T follicular helper cell (primary cell): Measurements from ENCODE around the gene PAF1.

ENCODE experiments used
- DNase-seq: peaks from one replicate; pipeline ENCODE4 v3.0.0-alpha.2; 2020; ENCODE audit warnings: low read depth

PAF1 gene

DNA sequence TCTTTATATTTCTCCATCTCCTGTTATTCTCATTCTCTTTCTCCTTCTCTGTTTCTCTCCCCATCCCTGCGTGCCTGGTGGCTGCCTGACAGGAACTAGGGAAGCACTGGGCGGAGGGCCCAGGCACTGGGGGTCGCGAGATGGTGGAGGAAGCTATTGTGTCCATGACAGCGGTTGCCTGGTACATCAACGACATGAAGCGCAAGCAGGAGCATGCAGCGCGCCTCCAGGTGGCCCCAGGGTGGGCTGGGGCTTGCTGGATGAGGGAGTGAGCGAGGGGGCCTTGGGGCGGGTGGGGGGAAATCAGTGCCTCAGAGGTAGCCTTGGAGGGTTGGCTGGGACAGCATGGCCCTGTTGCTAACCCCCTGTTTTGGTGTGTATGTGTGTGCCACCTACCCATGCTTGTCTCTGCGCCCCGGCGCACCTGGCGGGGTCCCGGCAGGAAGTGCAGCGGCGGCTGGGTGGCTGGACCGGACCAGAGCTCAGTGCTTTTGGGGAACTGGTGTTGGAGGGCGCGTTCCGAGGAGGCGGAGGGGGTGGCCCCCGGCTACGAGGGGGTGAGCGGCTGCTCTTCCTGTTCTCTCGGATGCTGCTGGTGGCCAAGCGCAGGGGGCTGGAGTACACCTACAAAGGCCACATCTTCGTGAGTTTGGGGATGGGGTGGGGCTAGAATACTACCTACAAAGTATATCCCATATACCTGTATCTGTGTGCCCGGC, 26.7 kb upstream of the PAF1 start:
- DNase-seq = no peak

DNA sequence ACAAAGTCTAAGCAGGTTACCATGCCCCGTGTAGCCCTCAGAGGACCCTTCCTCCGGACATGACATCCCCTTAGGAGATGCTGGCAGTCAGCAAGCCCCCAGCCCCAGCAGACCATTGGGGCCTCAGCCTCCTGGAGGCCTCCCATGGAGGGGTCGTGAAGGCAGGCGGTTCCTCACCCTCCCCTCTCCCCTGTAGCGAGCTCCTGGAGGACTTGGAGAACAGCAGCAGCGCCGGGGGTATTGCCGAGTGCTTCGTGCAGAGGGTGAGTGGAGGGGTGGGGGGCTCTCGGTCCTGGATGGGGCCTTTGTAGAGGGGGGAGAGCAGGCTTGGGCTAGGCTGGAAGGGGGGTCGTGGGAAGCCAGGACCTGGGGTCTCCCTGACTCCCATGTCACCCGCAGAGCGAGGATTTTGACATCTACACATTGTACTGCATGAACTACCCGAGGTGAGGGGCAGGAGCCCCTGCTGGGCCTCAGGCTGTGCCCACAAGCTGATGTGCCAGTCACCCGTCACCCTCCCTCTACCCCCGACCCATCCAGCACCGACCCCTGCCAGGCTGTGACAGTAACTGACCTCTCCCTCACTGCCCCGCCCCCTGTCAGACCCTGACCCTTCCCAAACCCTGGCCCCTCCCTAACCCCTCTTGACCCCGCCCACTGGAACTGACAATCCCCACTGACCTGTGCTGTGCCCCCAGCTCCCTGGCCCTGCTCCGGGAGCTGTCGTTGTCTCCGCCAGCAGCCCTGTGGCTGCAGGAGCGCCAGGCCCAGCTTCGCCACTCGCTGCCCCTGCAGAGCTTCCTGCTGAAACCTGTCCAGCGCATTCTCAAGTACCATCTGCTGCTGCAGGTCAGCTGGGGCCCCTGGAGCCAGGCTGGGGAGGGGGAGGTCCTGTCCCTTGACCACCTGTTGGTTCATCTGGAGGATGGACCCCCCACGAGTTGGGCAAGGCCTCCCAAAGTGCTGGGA, 25.5 kb upstream of the PAF1 start:
- DNase-seq = no peak

DNA sequence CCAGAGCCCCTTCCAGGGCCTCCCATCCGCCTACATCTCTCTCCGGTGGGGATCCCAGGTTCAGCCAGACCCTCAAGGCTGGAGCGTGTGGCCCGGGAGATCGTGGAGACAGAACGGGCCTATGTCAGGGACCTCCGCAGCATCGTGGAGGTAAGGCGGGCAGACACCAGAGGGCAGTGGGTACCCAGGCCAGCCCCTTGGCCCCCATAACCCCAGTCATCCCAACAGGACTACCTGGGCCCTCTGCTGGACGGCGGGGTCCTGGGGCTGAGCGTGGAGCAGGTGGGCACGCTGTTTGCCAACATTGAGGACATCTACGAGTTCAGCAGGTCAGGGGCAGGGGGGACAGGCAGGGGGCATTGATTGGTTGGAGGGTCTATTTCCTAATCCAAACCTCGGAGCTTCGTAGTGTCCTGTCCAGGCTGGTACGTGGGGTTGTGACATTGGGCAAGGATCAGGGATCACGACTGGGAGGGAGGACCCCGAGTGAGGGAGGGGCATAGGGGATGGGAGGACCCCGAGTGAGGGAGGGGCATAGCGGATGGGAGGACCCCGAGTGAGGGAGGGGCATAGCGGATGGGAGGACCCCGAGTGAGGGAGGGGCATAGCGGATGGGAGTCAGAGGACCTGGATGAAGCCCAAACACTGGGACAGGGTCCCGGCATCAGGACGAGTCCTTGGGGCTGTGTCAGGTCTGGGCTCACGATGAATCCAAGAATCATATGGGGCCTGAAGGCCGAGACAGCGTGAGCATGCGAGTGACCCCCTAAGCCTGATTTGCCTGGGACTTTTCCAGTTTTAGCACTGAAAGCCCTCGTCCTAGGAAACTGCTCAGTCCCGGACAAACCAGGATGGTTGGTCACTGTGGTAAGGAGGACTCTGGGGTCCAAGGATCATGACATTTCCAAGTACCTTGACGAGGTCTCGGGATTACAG, 24.5 kb upstream of the PAF1 start:
- no peak for DNase-seq

GRCh38 chr19:39413911-39414608, 23.2 kb upstream of the PAF1 start:
- no peak for DNase-seq

DNA sequence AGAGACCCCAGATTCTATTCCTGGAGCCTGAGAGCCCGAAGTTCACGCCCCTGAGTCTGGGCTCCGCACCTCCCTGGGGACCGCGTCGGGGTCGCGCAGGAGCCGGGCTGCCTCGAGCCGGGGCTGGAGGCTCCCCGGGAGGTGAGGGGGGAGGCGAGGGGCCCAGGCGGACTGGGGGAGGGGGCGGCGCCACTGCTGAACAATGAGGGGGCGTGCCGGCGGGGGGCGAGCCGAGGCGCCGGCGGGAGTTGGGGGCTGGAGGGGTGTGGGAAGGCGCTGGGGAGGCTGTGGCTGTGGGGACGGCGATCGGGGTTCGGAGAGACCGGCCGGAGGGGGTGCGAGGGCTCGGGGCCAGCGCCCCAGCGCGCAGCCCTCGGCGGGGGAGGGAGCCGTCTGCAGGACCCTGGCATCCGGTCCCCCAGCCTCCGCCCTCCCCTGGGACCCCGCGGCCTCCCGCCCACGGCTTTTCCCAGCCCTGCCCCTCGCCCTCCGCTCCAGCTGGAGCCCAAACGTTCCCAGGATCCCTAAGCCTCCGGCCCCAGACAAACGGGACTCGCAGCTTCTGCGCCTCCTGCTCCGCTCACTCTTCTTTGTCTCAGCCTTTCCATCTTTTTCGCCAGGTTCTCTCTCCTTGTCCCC, 22.5 kb upstream of the PAF1 start:
- no peak for DNase-seq

- no peak for DNase-seq
Observed at GRCh38 chr19:39412867-39413271, 22.0 kb upstream of the PAF1 start.

GRCh38 chr19:39412100-39412866, 21.4 kb upstream of the PAF1 start, which contains the start of gene PLEKHG2:
Gene PLEKHG2, plus strand, starts transcription at chr19:39412669. Its CDS starts 1,418 bp downstream, at chr19:39414087.
- peak; percentile 93 for DNase-seq

DNA sequence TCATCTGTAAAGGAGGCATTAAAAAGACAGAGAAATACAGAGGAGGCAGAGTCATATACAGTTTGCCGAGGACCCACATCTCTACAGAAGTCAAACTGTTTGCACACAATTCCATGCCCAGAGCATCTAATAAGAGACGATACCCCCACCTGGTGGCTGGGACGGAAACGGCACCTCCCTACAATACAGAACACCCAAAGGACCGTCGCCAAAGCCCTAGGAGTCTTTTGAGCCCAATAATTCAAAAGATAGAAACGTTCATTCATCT, 20.9 kb upstream of the PAF1 start:
- DNase-seq = peak; percentile 89

DNA sequence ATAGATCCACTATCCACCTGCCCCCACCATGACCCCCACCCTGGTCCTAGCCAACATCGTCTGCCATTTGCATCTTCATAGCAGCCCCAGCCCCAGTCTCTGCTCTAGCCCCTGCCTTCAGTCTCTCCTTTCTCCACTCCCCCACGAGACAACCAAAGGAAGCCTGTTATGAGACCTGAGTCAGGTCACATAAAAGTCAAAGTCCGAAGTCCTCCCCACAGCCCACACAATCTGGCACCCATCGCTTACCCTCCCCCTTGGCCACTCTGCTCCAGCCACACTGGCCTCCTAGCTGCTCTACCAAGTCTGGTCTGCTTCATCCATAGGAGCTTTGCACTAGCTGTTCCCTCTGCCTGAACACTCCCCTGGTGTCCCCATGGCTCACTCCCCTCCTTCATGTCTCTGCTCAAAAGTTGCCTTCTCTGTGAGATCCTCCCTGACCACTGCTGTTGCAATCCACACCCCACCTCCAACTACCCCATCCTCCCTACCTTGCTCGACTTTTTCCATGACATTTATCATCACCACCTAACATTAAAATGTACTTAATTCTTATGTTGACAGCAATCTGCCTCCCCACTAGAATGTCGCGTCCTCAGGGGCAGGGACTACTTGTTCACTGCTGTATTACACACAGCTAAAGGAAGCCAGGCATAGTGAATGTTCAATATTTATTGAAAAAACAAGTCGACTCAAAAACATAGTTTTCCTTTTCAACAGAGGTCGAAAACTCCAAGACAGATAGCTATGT, 20.4 kb upstream of the PAF1 start:
- no peak for DNase-seq

DNA sequence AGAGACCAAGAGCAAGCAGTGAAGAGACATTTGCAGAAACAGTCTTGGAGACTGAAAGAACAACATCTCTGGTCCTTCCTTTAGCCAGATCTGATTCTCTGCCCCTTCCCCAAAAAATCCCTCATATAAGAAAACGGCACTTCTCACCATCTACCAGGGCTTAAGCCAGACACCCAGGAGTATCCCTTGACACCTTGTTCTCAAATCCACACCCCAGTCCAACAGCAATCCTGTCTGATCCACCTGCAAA, 19.9 kb upstream of the PAF1 start:
- DNase-seq = no peak

DNA sequence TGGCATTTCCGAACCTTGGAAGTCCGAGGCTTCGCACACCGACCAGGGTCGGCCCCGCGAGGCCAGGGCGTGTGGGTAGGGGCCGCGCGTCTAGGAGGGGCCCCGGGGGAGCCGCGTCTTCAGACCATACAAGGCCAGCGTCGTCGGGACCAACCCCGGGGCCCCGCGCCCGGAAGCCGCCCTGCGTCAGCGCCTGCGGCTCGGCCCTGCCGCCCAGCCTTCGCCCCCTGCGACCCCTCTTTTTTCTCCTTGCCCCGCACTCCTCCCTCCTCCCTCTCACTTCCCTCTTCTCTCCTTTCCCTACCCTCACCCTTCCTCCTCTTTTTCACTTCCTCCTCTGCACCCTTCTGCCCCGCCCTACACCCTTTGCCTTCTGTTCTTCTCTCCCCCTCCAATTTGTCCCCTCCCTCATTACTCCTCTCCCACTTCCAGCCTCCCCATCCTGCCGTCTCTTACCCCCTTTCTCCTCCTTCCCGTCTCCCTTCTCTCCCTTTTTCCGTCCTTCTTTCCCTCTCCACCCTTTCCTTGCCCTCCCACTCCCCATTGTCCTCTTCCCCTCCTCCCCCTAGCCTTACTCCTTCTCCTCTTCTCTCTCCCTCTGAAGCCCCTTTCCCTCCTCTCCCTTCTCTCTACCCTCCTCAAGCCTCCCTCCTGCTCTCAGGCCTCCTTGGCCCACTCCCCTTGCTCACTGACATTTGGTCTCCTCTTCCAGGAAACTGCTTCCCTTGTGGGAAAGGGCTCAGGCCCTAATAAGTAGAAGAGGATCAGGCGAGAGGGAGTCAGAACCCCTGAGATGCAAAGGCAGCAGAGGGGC, 19.3 kb upstream of the PAF1 start:
- DNase-seq = peak; percentile 68

- DNase-seq = peak; percentile 86
Observed at GRCh38 chr19:39409208-39410016, 18.5 kb upstream of the PAF1 start.

GRCh38 chr19:39408392-39409207, 17.7 kb upstream of the PAF1 start:
- DNase-seq = no peak

DNA sequence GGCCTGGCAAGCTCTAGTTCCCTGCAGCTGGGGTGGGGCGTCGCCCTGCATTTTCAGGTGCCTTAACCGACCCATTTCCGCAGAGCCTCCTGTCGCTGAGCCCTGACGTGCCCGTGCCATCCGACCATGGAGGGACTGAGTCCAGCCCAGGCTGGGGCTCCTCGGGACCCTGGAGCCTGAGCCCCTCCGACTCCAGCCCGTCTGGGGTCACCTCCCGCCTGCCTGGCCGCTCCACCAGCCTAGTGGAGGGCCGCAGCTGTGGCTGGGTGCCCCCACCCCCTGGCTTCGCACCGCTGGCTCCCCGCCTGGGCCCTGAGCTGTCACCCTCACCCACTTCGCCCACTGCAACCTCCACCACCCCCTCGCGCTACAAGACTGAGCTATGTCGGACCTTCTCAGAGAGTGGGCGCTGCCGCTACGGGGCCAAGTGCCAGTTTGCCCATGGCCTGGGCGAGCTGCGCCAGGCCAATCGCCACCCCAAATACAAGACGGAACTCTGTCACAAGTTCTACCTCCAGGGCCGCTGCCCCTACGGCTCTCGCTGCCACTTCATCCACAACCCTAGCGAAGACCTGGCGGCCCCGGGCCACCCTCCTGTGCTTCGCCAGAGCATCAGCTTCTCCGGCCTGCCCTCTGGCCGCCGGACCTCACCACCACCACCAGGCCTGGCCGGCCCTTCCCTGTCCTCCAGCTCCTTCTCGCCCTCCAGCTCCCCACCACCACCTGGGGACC, 16.9 kb upstream of the PAF1 start:
- DNase-seq = peak; percentile 58

DNA sequence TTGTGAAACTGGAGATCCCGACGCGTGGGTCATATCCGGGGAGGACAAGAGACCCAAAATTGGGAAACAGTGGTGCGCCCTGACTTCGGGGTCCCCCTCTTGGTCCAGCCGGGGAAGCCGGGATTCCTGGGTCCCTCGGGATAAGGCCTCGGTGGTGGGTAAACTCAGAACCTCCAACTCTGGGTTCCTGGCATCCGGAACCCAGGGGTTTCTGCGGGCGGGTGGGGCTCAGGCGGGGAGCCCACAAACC, 16.4 kb upstream of the PAF1 start:
- DNase-seq = no peak

- peak; percentile 85 for DNase-seq
Observed at GRCh38 chr19:39406656-39407409, 15.9 kb upstream of the PAF1 start, which contains the start of gene ZFP36. Gene ZFP36, plus strand, starts transcription at chr19:39406847. Its CDS starts 58 bp downstream, at chr19:39406905.
